Heart right ventricle (tissue), 16 donors: Measurements from ENCODE around the gene GTPBP4. TPM values are rescaled to one million over a fixed set of nuclear protein-coding genes. Genes with fewer than 3 reads are reported as not detected.

Experiments
- ATAC-seq, 8 donors: fragments of 200-7000 bp; cut with Tn5 transposase; one replicate each; pipeline ENCODE4 v1.9.1; 2020; ENCODE audit warnings: mild to moderate bottlenecking in 8 of 8, moderate library complexity in 8 of 8, moderate number of reproducible peaks in 1 of 8
- DNase-seq, 2 donors: peaks; one replicate each; pipeline ENCODE4 v3.0.0-alpha.2; 2020
- H3K27ac ChIP-seq, 10 donors: fragments of 200-600 bp; sonication (generic) in 2 of 10; one replicate each; pipeline versions ENCODE4 v1.5.0 to v1.8.0; 2020 to 2022; ENCODE audit warnings: mild to moderate bottlenecking in 3 of 10
- H3K27me3 ChIP-seq, 7 donors: fragments of 200-600 bp; one replicate each; pipeline ENCODE4 v1.8.0; 2021 to 2022; ENCODE audit warnings: mild to moderate bottlenecking in 2 of 7
- H3K36me3 ChIP-seq, 9 donors: fragments of 200-600 bp; sonication (generic) in 1 of 9; one replicate each; pipeline versions ENCODE4 v1.5.0 to v1.8.0; 2020 to 2022; ENCODE audit warnings: mild to moderate bottlenecking in 2 of 9
- H3K4me1 ChIP-seq, 9 donors: fragments of 200-600 bp; sonication (generic) in 1 of 9; one replicate each; pipeline versions ENCODE4 v1.5.0 to v1.8.0; 2020 to 2022; ENCODE audit warnings: mild to moderate bottlenecking in 4 of 9
- H3K4me3 ChIP-seq, 10 donors: fragments of 200-600 bp; sonication (generic) in 2 of 10; one replicate each; pipeline versions ENCODE4 v1.5.0 to v1.8.0; 2020 to 2022; ENCODE audit warnings: mild to moderate bottlenecking in 7 of 10, moderate library complexity in 2 of 10
- H3K9me3 ChIP-seq, 11 donors: fragments of 200-600 bp in 10 of 11; sonication (generic) in 2 of 11; one replicate each; pipeline versions ENCODE4 v1.5.0 to v1.8.0; 2013 to 2022; ENCODE audit warnings: mild to moderate bottlenecking in 2 of 11, control low read depth in 1 of 11, moderate library complexity in 1 of 11
- CTCF ChIP-seq, 9 donors: fragments of 200-600 bp; sonication (generic) in 2 of 9; IDR thresholded peaks; one replicate each; pipeline versions ENCODE4 v1.5.0 to v1.8.0; 2021 to 2022; ENCODE audit warnings: antibody characterized with exemption in 9 of 9, mild to moderate bottlenecking in 5 of 9, moderate library complexity in 1 of 9
- WGBS, 2 donors: extraction: QIAGEN DNeasy Blood & Tissue Kit; methylation state at CpG; one replicate each; pipeline ENCODE4 v1.1.7; 2013; ENCODE audit warnings: inconsistent platforms in 1 of 2; 5-methylcytosine and 5-hydroxymethylcytosine counted together
- intact Hi-C, 10 donors: fragments of 100-400 bp; cut with DNase I; formaldehyde crosslinking; loops; one replicate each; pipeline versions ENCODE4 v1.11.1 to v1.14.2; 2022
- polyA plus RNA-seq, 2 donors: library from polyadenylated mRNA; stranded (reverse); fragments of 200-250 nt; gene quantifications; one replicate each; pipeline ENCODE4 v1.2.3, GENCODE V29; 2013
- total RNA-seq, 10 donors: library from RNA; stranded (reverse); fragmentation: NEBNext Ultra II Directional in 3 of 10; extraction: Animal tissue kit (Norgen Biotek cat#: 25700) in 3 of 10; gene quantifications; one replicate each; pipeline versions ENCODE4 v1.2.1 to v1.2.4, GENCODE V29; 2021 to 2023
- donor health status: Arrhythmogenic right ventricular cardiomyopathy.
- donor health status: ischemic (EF 13 %, LVEDD 7.1; RV severe dilation, severe dysfunction).
- donor health status: healthy with polysubstance abuse.
- donor health status: DM: no; HTN: yes; CAD: no.
- donor health status: DM: no; HTN: no; CAD: no.
- donor health status: ischemic (EF 25% LVEDD 6.9; RV normal size, moderate dysfunction).
- donor health status: ischemic (EF 25% LVEDD 5.7; RV mildly dilated, moderate dysfunction).
- donor health status: healthy.
- donor health status: DM: yes; HTN: yes; CAD: no.
- donor health status: Ischemic cardiomyopathy.
- donor health status: ischemic (EF 35%, LVEDD 5.7; RV mildly dilated, moderate dysfunction).
- donor health status: nonischemic (EF 11% LVEDD 7.7; RV severe dilation, severe dysfunction).
- donor health status: DM: yes; HTN: yes; CAD: no.
- donor health status: PGD.
- donor health status: ischemic (EF 29% LVEDD 5.4; RV normal size, mild dysfunction).
- donor health status: nonischemic (EF 23%, LVEDD 6.1; RV moderate dilation, normal function).

The GTPBP4 gene
- total and polyA plus RNA-seq, 12 donors, result 13.0 to 44.9 (median 29.4) TPM

GRCh38 chr10:948347-948746, 39.9 kb upstream of the GTPBP4 start:
- no peak overlapping the region for H3K4me3 ChIP-seq
- H3K4me1 ChIP-seq, result peaks cover 0 to 16% (median 0%) of the 10 kb centered on the region in 9 donors
- H3K27me3 ChIP-seq, result peaks cover 0 to 8% (median 0%) of the 10 kb centered on the region in 7 donors
- intact Hi-C loops, result no loop called here
- no peaks in the 10 kb centered on the region for H3K9me3 ChIP-seq
- no peaks in the 10 kb centered on the region for H3K36me3 ChIP-seq
- ATAC-seq (no peak), DNase-seq (no peak)
- TF ChIP-seq CTCF (IDR thresholded peaks at IDR 0.05), result no peak
- no peak overlapping the region for H3K27ac ChIP-seq
- WGBS, 2 donors, result 92 to 93% methylated on average over 10 of the region's 10 CpGs

- no peaks in the 10 kb centered on the region for H3K36me3 ChIP-seq
- H3K9me3 ChIP-seq, result no peaks in the 10 kb centered on the region
- ATAC-seq (no peak), DNase-seq (no peak)
- H3K4me1 ChIP-seq, result peaks cover 0 to 7% (median 0%) of the 10 kb centered on the region in 9 donors
- 78% methylated on average over 9 of the region's 9 CpGs for WGBS, 2 donors
- no peak for TF ChIP-seq CTCF (IDR thresholded peaks at IDR 0.05)
- intact Hi-C loops, result no loop called here
- no peak overlapping the region for H3K4me3 ChIP-seq
- peaks cover 0 to 14% (median 0%) of the 10 kb centered on the region in 7 donors for H3K27me3 ChIP-seq
- H3K27ac ChIP-seq, result no peak overlapping the region
These were observed 38.8 kb upstream of the GTPBP4 start for GRCh38 chr10:949446-949845.

- Histone ChIP-seq H3K9me3 (no peaks in the 10 kb centered on the region), H3K4me1 (no peaks in the 10 kb centered on the region), H3K36me3 (no peaks in the 10 kb centered on the region), H3K27me3 (peaks cover 0 to 14% (median 0%) of the 10 kb centered on the region in 7 donors), H3K27ac (no peak overlapping the region), H3K4me3 (no peak overlapping the region)
- no peak for TF ChIP-seq CTCF (IDR thresholded peaks at IDR 0.05)
- WGBS, 2 donors, result 89 to 91% methylated on average over 11 of the region's 11 CpGs
- ATAC-seq, result no peak
- DNase-seq, result no peak
- intact Hi-C loops, result no loop called here
These were observed 34.4 kb upstream of the GTPBP4 start for GRCh38 chr10:953836-954235.

- intact Hi-C loops, result no loop called here
- no peaks in the 10 kb centered on the region for H3K4me1 ChIP-seq
- TF ChIP-seq CTCF (IDR thresholded peaks at IDR 0.05), result no peak
- H3K27me3 ChIP-seq, result peaks cover 0 to 14% (median 0%) of the 10 kb centered on the region in 7 donors
- no peaks in the 10 kb centered on the region for H3K36me3 ChIP-seq
- ATAC-seq, result no peak
- no peak overlapping the region for H3K4me3 ChIP-seq
- WGBS, 2 donors, result 88 to 91% methylated on average over 21 of the region's 21 CpGs
- H3K9me3 ChIP-seq, result no peaks in the 10 kb centered on the region
- no peak overlapping the region for H3K27ac ChIP-seq
- no peak for DNase-seq
These were observed 33.8 kb upstream of the GTPBP4 start for GRCh38 chr10:954396-954795.
